ENCODE measurements around the gene NDUFV2.

Gene NDUFV2

DNA sequence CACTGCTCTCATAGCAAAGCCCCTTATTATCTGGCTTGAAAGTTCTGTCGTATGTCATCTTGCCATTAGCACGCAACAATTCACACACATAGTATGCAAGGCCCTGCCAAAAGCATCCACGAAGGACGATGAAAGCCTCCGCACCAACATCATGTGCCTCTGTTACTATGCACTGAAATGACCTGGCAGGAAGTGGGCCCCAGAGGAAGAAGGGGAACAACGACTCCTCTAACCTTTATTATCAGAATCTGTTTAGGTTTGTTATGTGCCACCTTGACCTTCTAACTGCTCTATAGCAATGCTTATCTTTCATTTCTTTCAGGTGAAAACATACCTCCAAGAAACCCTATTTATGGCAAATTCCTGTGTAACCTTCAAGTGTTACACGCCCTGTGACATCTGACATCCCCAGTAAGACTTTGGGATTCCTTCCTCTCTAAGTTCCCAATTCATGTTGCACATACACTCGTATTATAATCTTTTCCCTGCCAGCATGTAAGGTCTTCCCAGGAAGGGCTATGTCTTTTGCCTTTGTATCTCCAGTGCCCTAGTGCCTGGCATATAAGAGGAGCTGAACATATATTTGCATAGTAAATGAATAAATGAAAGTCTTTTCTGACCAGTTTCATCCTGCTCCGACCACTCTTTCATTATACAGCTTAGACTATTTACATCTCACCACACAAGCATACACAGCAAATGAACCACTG lies 7.0 kb upstream of the NDUFV2 start:
- peak overlapping the region; percentile 20; the same call in 1 of the 2 replicates for H3K4me3 ChIP-seq (ENCODE audit: low read depth, low read length)
- DNase-seq (ENCODE audit: low read depth) = peak; percentile 70
- no peak for TF ChIP-seq CTCF (IDR thresholded peaks at IDR 0.05; ENCODE audit: low read depth, low read length, missing control alignments)

DNA sequence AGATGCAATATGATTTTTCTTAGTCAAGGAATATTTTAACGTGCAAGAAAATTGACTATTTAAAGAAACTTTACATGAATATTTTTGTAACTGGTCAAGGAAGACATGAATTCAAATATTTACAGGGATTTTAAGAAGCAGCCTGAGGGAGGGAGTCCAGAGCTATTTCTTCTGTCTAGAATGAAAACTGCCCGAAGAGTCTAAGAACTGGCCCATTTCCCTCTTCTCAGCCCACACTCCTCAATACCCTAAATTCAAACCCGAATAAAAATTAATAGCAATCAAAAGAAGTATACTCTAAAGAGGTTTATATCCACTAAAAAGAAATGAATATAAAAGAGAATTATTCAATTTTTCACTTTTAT lies 6.5 kb upstream of the NDUFV2 start:
- H3K4me3 ChIP-seq (ENCODE audit: low read depth, low read length) = peak overlapping the region; percentile 20; the same call in 1 of the 2 replicates
- no peak for DNase-seq (ENCODE audit: low read depth)
- no peak for TF ChIP-seq CTCF (IDR thresholded peaks at IDR 0.05; ENCODE audit: low read depth, low read length, missing control alignments)

DNA sequence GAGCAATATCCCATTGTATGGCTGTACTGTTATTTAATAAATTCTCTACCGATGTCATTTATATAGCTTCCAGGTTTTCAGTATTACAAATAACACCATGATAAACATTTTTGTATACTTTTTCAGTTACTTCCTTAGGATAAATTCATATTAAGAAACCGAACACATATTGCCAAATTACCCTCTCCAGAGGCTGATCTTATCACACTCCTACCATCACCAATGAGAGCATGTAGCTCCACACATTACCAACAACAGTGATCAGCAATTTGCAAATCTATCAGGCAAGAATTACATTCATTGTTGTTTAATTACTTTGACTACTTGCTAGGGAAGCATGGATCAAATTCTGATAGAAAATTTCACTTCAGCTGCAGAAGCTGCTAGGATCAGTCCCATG lies 5.8 kb upstream of the NDUFV2 start:
- no peak overlapping the region for H3K4me3 ChIP-seq (ENCODE audit: low read depth, low read length)
- DNase-seq (ENCODE audit: low read depth) = no peak
- TF ChIP-seq CTCF (IDR thresholded peaks at IDR 0.05; ENCODE audit: low read depth, low read length, missing control alignments) = no peak

DNA sequence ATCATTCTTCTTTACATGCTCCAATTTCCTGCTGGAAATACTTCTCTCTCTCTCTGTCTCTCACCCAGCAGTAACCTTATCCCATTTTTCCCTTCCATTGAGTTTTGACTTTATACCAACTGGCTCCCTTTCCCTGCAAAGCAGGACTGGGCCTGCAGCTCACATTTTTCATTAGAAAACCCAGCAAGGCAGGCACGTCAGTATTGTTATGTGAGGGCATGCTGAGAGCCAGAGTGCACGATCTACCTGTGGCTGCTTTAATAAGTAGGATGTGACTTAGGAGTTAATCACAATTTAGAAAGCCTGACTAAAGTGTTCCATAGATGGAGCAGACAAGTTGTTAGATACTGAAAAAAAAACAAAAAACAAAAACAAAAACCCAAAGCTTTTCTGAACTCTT lies 5.2 kb upstream of the NDUFV2 start:
- TF ChIP-seq CTCF (IDR thresholded peaks at IDR 0.05; ENCODE audit: low read depth, low read length, missing control alignments) = no peak
- DNase-seq (ENCODE audit: low read depth) = no peak
- H3K4me3 ChIP-seq (ENCODE audit: low read depth, low read length) = no peak overlapping the region

GRCh38 chr18:9100796-9101195 lies 1.7 kb upstream of the NDUFV2 start:
- no peak for TF ChIP-seq CTCF (IDR thresholded peaks at IDR 0.05; ENCODE audit: low read depth, low read length, missing control alignments)
- no peak for DNase-seq (ENCODE audit: low read depth)
- H3K4me3 ChIP-seq (ENCODE audit: low read depth, low read length) = no peak overlapping the region

DNA sequence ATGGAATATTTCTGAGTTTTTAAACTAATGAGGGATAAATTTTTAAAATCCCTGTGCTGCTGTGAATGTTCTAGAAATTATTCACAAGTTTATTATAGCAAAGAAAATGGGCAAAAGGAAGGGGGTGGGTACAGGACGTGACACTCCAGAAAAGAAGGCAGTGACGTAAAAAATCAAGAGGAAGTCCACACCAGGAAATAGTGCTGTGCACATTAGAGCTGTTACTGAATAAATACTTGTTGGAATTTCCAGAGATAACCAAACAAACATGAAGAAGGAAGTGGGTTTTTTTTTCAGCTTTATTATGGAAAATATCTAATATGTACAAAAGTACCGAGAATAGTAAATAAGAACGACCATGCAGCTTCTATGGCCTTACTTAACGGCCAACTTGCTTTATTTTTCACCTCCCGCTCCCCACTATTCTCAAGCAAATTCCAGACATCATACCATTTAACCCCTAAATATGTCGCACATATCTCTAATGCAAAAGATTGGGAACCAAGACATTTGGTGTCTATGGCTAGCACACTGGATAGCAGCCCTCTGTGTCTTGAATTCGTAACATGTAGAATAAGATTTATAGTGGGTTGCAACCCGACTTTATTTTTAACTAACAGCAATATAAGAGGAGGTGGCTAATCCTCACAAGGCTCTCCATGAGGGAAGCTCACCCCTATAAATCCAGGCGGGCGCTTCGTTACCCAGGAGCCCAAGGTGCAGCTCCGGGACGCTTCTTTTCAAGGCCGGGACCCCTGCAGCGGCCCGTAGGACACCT lies 580 bp upstream of the NDUFV2 start:
- H3K4me3 ChIP-seq (ENCODE audit: low read depth, low read length) = peak overlapping the region; percentile 86
- no peak for TF ChIP-seq CTCF (IDR thresholded peaks at IDR 0.05; ENCODE audit: low read depth, low read length, missing control alignments)
- DNase-seq (ENCODE audit: low read depth) = no peak

All from GM12864 (cell line).